A673 (cell line): ENCODE data around the gene CEP68. TPM values are rescaled to one million over a fixed set of nuclear protein-coding genes. Genes with fewer than 3 reads are reported as not detected.

ENCODE experiments used
- BruUV-seq: library from RNA; stranded (reverse); fragments of 400-500 nt; replicated peaks from 2 replicates; lab custom pipeline; 2021; lab: Mats Ljungman, UMichigan
- CTCF ChIA-PET: fragments of 300-600 bp; sonication (Branson Sonifier 250); formaldehyde crosslinking; loops from one replicate; lab custom pipeline; 2022; ENCODE audit warnings: antibody characterized with exemption; lab: Charles Lee
- POLR2A ChIA-PET: fragments of 300-600 bp; sonication (Branson Sonifier 250); formaldehyde crosslinking; loops from one replicate; lab custom pipeline; 2022; ENCODE audit warnings: antibody characterized with exemption; ENCODE audit not compliant: low non-redundant PET; lab: Charles Lee
- DNase-seq: peaks from one replicate; pipeline ENCODE4 v3.0.0-alpha.2; 2015; ENCODE audit warnings: low spot score
- H3K27ac ChIP-seq: fragments of 200-600 bp; sonication (generic); 2 replicates; pipeline ENCODE4 v1.5.1; 2016; ENCODE audit warnings: mixed run types, low read depth, mild to moderate bottlenecking, mixed read lengths, antibody characterized with exemption, low read length; ENCODE audit not compliant: poor library complexity, severe bottlenecking
- H3K27me3 ChIP-seq: fragments of 200-600 bp; sonication (generic); replicated peaks from 2 replicates; pipeline ENCODE4 v1.6.1; 2017; ENCODE audit warnings: mixed run types, low read depth, mild to moderate bottlenecking, mixed read lengths, antibody characterized with exemption, low read length; ENCODE audit not compliant: insufficient read depth, poor library complexity
- H3K36me3 ChIP-seq: fragments of 200-600 bp; sonication (generic); 2 replicates; pipeline ENCODE4 v1.6.1; 2016; ENCODE audit warnings: mixed run types, mild to moderate bottlenecking, mixed read lengths, antibody characterized with exemption, low read length; ENCODE audit not compliant: insufficient read depth, poor library complexity, severe bottlenecking
- H3K4me1 ChIP-seq: fragments of 200-600 bp; sonication (generic); 2 replicates; pipeline ENCODE4 v1.6.1; 2017; ENCODE audit warnings: mixed run types, mild to moderate bottlenecking, mixed read lengths, antibody characterized with exemption, low read length; ENCODE audit not compliant: insufficient read depth, poor library complexity, severe bottlenecking
- H3K4me3 ChIP-seq: fragments of 200-600 bp; sonication (generic); 2 replicates; pipeline ENCODE4 v1.5.1; 2016; ENCODE audit warnings: low read depth, mixed run types, mild to moderate bottlenecking, mixed read lengths, low read length; ENCODE audit not compliant: poor library complexity, severe bottlenecking
- H3K9me3 ChIP-seq: fragments of 200-600 bp; sonication (generic); 2 replicates; pipeline ENCODE4 v1.6.1; 2016; ENCODE audit warnings: mixed run types, low read depth, mild to moderate bottlenecking, mixed read lengths, antibody characterized with exemption, low read length; ENCODE audit not compliant: poor library complexity, severe bottlenecking
- CTCF ChIP-seq: fragments of 300-800, 200-600 bp; sonication (generic); conservative IDR thresholded peaks from 2 replicates; pipeline ENCODE4 v1.5.1; 2017; ENCODE audit warnings: low read depth, mild to moderate bottlenecking, antibody characterized with exemption, low read length, moderate library complexity, mixed read lengths
- EZH2 ChIP-seq: fragments of 200-600 bp; sonication (generic); IDR thresholded peaks from 2 replicates; pipeline ENCODE4 v1.6.1; 2017; ENCODE audit warnings: borderline replicate concordance, low read depth, mild to moderate bottlenecking, mixed read lengths, antibody characterized with exemption, low read length; ENCODE audit not compliant: poor library complexity, severe bottlenecking
- intact Hi-C: fragments of 100-400 bp; cut with micrococcal nuclease; formaldehyde crosslinking; loops from one replicate; pipeline ENCODE4 v1.10.0; 2022; ENCODE audit not compliant: unreplicated experiment
- total RNA-seq: library from RNA; stranded (reverse); gene quantifications from 2 replicates; pipeline ENCODE4 v1.2.3, GENCODE V29; 2021

Gene CEP68
- total RNA-seq, 1 experiment from 2014 or later, result 10.1 TPM

GRCh38 chr2:65031341-65032018, 24.7 kb upstream of the CEP68 start:
- TF ChIP-seq CTCF, result no peak
- TF ChIP-seq EZH2, result no peak
- H3K27me3 ChIP-seq, result no peaks in the 10 kb centered on the region
- no peaks in the 10 kb centered on the region for H3K36me3 ChIP-seq
- CTCF ChIA-PET, result no interaction called here
- H3K4me1 ChIP-seq, result peaks cover 26% of the 10 kb centered on the region
- DNase-seq, result peak; percentile 61
- intact Hi-C loops, result loop anchor here (5.0 kb wide), 1 partner anchor 444 kb away; no protein-coding TSS in a partner anchor
- no peak overlapping the region for H3K27ac ChIP-seq
- H3K4me3 ChIP-seq, result no peak overlapping the region
- no peaks in the 10 kb centered on the region for H3K9me3 ChIP-seq
- POLR2A ChIA-PET, result no interaction called here
- BruUV-seq, result no TSS peak

GRCh38 chr2:65032019-65032975, 23.9 kb upstream of the CEP68 start:
- no TSS peak for BruUV-seq

More at GRCh38 chr2:65032019-65032975, 23.9 kb upstream of the CEP68 start:
- ChIA-PET POLR2A (interaction anchor here (0.6 kb wide), 1 partner anchor 168 kb away, joined by 4 read pairs; no protein-coding TSS in a partner anchor), CTCF (interaction anchor here (0.6 to 1.0 kb wide), 3 partner anchors 19 to 114 kb away, joined by 3 to 28 read pairs (median 9); no protein-coding TSS in a partner anchor)
- intact Hi-C loops, result loop anchor here (5.0 kb wide), 1 partner anchor 445 kb away; no protein-coding TSS in a partner anchor
- H3K4me1 ChIP-seq, result peaks cover 26% of the 10 kb centered on the region
- no peaks in the 10 kb centered on the region for H3K27me3 ChIP-seq
- DNase-seq, result no peak
- no peaks in the 10 kb centered on the region for H3K9me3 ChIP-seq
- H3K4me3 ChIP-seq, result no peak overlapping the region
- H3K36me3 ChIP-seq, result no peaks in the 10 kb centered on the region
- H3K27ac ChIP-seq, result no peak overlapping the region
- no peak for TF ChIP-seq CTCF
- TF ChIP-seq EZH2, result no peak
